Germinal center (tissue), 1 donor: ENCODE data around the gene PLA2G2F.

Experiments
- DNase-seq: peaks from one replicate; pipeline ENCODE4 v3.0.0; 2012; ENCODE audit warnings: mixed read lengths, low spot score

PLA2G2F gene, protein sequence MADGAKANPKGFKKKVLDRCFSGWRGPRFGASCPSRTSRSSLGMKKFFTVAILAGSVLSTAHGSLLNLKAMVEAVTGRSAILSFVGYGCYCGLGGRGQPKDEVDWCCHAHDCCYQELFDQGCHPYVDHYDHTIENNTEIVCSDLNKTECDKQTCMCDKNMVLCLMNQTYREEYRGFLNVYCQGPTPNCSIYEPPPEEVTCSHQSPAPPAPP

DNA sequence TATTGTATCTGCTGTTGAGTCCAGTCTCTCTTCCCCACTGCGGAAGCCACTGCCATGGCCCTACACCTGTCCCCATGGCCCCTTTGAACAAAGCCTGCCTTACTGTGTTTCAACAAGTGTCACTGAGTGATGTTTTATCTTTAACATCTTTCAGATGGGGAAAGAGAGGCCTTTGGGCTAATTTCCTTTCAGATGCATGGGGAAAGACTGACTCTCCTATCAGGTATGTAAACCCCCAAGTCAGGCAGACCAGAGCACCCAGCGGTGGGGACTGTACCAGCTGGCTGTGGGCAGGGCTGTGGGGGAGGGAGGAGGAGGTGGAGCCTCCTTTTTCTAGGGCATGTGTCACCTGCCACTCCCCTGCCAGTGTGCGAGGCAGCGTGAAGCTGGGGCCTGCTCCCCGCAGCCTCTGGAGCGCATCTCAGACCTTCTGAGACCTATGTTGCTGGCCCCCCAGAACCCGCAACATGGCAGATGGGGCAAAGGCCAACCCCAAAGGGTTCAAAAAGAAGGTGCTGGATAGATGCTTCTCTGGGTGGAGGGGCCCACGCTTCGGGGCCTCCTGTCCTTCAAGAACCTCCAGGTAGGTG lies at the start of gene PLA2G2F:
TSS of gene PLA2G2F (plus strand) at position 363 of the 590 bp plus-strand sequence. CDS start at position 468, 105 bp downstream.
- no peak for DNase-seq

DNA sequence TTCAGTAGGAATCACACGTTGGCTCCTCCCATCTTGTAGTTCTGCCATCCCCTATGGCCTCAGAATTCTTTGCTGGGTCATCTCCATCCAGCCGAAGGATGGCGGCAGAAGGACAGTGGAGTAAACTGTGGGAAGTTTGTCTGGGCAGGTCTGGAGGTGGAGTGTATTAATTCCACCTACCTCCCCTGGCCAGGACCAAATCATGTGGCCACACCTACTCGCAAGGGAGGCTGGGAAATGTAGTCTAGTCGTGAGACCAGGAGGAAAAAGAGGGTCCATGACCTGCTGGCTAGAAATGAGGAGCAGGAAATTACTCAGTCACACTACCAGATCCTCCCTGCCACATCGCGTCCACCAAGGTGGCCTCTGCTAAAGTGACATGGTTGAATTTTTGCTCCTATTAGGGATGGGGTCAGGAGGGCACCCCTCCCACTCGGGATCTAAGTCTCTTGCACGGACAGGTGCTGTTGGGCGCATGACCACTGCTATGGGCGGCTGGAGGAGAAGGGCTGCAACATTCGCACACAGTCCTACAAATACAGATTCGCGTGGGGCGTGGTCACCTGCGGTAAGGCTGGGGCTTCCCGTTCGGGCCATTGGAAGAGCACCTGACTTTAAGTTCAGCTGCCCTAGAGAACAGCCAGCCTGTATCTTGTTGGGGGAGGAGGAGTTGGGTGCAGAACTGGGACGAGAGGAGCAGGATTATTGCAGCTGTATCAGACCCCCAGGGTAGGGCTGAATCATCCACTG lies 49.6 kb upstream of the PLA2G2F start:
- no peak for DNase-seq

DNA sequence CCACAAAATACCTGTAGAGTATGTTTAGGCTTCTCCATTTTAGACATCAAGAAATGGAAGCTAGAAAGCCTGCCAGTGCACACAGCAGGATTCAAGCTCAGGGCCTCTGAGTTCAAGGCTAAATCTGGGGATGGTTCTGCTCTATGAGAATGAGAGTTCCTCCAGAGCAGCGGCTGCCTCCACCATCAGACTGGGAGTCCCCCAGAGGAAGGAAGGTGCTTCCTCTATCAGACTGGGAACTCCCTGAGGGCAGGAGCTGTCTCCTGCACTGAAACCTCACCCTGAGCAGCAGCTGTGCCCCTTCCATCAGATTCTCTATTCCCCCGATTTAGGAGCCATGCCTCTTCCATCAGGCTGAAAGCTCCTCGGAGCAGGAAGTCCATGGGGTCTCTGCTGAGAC lies 49.0 kb upstream of the PLA2G2F start:
- no peak for DNase-seq

DNA sequence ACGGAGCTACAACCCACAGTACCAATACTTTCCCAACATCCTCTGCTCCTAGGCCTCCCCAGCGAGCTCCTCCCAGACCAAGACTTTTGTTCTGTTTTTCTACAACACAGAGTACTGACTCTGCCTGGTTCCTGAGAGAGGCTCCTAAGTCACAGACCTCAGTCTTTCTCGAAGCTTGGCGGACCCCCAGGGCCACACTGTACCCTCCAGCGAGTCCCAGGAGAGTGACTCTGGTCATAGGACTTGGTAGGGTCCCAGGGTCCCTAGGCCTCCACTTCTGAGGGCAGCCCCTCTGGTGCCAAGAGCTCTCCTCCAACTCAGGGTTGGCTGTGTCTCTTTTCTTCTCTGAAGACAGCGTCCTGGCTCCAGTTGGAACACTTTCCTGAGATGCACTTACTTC lies 48.5 kb upstream of the PLA2G2F start:
- DNase-seq = no peak

DNA sequence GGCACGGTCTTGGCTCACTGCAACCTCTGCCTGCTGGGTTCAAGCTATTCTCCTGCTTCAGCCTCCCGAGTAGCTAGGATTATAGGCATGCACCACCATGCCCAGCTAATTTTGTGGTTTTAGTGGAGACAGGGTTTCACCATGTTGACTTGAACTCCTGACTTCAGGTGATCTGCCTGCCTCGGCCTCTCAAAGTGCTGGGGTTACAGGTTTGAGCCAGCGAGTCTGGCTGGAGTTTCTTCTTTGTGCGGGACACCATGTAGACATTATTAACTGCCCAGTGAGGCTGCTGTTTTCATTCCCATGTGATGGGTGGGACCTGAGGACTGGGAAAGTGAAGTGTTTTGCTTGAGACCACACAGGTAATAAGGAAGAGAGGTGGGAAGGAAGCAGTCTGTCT lies 45.8 kb upstream of the PLA2G2F start:
- no peak for DNase-seq

DNA sequence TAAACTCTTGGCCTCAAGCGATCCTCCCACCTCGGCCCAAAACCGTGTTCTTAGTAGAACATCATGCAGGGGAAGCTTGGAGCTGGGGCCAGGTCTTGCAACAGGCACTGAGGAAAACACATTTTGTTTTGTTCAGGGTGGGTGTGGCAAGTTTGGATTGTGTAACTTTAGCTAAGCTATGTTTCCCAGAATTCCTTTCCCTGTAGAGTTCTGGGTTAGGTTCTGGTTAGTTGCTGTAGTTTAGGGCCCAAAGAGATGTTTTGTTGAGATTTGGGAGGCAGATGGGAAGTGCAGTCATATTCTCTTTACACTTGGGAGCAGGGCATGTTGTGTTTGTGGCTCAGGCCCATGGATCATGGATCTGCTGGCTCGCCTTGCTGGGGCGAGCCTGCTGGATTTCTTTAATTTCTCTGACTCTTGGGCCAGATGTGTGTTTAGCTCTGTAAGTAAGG lies 45.2 kb upstream of the PLA2G2F start:
- no peak for DNase-seq

DNA sequence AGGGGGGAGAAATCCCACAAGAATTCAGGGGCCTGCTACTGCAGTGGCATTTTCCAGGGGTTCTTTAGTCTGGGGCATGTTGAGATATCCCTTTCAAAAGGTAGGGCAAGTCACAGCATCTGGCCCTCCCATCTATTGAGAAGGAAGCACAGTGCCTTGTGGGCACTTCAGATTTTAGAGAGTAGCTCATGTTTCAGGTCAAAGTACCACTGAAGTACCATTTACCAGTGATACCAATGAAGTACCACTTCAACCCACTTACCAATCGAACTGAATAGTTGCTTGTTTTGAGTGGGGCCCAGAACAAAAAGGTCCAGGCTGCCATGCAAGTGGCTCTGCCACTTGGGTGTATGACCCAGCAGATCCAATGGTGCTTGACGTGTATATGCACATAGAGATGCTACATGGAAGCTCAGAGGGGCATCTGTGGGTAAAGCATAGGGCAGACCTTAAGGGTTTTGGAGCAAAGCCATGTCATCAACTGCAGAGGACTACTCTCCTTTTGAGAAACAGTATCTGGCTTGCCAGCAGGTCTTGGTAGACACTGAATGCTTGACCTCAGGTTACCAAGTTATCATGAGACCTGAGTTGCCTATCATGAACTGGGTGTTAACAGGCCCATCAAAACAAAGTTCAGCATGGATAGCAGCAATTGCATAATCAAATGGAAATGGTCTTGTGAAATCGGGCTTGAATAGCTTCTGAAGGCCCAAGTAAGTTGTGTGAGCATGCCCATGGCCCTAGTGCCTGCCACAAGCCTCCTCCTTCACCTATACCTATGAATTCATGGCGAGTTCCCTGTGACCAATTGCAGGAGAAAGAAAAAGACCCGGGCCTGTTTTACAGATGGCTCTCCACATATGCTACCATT lies 43.3 kb upstream of the PLA2G2F start:
- DNase-seq = no peak

DNA sequence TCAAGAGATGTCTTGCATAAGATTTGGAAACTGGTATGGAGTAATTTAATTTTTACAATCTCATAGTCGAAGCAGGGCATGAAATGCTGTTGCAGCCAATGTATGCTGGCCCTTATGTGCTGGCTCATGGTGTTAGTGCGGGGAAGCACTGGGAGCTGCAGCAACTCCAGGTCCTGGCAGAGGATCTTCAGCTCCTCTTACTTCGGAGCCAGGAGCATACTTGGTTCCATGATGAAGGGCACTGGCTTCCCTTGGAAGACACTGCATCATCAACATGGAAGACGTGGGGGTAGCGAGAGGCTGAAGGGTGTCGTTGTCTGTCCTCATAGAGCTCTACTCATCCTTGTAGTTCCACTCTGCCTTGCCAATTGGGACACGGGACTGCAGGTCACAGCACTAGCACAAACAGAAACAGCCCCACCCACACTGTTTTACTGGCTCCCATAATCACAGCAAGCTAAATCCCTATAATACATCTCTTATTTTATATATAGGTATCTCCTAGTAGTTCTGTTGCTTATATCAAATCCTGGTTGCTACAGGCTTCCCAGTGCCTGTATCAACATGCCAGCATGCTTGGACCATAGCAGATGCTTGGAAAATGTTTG lies 42.2 kb upstream of the PLA2G2F start:
- DNase-seq = no peak

DNA sequence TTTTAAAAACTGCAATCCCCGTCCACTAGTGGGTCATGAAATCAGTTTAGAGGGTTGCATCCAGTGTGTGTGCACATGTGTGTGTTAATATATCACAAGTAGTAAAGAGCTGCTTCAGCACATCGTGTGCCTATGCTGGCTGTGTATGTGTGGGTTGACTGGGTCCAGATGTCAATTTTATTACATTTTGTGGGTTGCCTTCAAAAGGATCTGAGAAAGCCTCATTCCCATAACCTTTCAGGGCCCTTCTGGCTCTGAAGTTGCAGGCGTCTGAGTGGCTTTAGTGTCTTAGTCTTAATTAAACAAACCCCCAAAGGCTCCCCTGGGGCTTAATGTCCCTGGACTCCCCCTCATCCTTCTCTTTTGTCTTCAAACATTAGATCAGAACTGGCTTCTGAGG lies 39.6 kb upstream of the PLA2G2F start:
- no peak for DNase-seq

DNA sequence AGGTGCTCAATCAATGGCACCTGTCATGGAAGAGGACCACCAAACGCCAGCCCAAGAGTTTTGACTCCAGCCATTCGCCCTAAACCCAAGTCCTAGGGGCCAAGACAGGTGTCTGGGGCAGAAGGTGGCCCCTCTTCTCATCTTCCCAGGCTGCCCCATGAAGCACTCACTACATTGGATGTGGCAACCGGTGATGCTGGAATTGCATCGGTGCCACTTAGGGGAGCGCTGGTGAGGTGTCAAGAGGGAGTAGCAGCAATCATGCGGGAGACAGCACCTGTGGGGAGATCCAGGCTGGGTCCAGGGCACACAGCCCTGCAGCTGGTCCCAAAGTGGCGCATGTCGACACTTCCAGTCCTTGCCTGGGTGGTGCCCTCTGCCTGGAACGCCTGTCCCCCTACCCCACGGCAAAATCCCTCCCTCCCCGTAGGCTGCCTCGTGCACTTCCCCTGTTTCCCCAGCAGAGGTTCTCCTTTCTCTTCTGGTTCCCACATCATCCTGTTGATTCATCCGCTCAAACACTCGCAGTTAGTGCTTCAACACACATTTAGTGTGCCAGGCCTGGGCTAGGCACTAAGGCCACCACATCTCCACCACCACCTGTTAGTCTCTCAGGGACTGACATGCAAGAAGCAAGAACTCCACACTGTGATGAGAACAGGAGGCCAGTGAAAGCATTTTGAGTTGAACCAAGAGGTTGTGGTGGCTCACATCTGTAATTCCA lies 38.3 kb upstream of the PLA2G2F start:
- peak; percentile 56 for DNase-seq

DNA sequence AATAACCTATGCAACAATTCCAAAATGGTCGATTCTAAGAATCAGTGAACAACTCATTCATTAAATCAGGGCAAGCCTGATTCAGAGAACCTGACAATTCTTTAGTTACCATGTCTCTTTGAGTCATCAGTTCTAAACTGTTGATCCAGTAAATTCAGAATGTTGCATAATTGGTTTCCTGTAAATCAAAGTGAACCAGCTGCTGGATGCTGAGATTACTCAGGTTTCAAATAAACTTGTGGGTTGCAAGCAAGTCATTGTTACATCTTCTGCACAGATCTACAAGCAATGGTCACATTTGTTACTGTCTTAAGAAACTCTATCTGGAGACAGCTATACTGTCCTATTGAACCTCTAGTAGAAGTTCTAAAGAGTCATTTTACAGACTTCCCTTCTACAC lies 36.2 kb upstream of the PLA2G2F start:
- DNase-seq = no peak

DNA sequence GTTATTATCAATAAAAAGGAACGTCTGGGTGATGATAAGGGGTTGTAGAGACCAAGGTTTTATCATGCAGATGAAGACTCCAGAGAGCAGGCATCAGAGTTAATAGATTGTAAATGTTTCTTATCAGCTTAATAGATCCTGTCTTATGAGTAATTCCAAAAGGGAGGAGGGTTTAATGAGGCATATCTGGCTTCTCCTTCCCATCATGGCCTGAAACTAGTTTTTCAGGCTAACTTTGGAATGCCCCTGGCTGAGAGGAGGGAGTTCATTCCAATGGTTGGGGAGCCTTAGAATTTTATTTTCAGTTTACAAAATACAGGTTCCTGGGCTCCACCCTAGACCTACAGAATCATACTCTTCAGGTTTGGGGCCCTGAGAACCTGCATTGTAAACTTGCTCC lies 33.3 kb upstream of the PLA2G2F start:
- no peak for DNase-seq

DNA sequence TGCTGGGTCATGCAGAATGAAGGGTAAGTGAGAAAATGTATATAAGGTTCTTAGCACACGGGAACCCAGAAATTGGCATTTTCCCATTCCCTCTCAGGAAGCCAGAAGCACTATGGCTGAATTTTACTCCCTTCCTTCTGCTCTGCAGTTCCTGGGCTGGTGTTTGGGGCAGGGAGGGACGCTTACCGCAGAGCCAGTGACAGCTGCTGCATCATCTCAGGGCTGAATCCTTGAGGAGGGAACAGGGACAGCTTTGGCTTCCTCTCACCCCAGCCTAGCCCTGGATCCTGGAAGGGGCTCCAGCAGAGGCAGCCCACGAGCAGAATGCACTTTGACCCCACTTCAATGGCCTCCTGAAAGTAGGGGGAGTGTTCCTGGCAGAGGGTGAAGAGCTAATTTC lies 31.8 kb upstream of the PLA2G2F start:
- DNase-seq = no peak

DNA sequence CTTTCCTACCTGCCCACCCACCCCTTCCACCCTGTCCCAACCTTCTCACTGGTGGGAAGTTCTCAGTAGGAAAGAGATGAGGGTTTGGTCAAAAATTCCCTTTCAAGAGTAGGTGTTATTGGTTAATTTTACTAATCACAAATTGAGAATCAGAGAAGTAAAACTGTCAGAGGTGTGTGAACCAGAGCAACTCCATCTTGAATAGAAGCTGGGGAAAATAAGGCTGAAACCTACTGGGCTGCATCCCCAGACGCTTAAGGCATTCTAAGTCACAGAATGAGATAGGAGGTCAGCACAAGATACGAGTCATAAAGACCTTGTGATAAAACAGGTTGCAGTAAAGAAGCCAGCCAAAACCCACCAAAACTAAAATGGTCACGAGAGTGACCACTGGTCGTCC lies 31.3 kb upstream of the PLA2G2F start:
- no peak for DNase-seq

DNA sequence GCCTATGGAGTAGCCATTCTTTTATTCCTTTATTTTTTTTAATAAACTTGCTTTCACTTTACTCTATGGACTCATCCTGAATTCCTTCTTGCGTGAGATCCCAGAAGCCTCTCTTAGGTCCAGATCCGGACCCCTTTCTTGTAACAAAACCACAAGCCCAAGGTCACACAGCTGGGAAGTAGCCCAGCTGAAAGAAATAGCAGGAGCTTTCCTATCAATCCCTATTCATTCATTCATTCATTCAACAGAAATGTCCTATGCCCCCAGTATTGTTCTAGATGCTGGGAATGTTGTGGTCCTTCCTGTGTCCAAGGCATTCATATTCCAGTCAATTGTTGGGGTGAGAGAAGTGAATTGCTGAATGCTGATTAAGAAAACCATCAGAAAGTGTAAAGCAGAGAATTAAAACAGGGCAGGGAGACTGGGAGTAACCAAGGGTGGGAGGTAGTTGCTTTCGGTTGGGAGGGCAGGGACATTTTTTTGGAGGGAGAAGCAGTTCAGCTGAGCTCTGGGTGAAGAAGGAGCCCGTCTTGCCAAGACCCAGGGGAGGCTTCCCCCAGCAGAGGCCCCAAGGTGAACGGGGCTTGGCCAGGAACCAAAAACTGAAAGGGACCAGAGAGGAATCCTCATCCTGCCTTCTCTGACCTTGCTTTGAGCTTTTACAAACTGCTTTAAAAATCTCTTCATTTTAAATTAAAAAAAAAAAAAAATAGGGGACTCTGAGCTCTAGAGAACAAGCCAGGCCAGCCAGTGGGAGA lies 30.6 kb upstream of the PLA2G2F start:
- no peak for DNase-seq

DNA sequence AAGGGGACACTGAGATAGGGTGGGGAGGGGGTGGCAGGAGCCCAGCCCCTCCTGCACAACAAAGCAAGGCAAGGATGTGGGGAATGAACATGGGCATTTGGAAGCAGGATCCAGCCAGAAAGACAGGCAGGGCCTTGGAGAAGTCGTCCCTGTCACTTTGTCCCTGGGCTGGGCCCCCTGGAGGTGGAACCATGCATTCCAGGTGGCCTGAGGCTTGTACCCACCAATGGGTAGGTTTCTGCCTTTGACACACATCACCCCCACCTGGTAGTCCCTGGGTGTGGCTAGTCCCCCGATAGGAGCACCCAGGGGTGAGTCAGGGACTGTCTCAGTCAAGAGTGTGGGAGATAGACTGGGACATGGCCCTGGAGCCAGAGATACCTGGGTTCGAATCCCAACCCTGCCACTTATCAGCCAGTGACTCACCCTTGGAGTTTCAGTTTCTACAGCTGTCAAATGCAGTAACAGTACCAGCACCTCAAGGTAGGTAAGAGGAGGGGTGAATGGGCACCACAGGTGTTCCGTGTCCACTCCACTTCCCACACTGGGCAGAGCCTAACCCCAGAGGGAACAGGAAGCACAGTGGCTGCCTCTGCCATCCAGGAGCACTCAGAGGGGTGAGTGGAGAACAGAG lies 29.8 kb upstream of the PLA2G2F start:
- DNase-seq = no peak

DNA sequence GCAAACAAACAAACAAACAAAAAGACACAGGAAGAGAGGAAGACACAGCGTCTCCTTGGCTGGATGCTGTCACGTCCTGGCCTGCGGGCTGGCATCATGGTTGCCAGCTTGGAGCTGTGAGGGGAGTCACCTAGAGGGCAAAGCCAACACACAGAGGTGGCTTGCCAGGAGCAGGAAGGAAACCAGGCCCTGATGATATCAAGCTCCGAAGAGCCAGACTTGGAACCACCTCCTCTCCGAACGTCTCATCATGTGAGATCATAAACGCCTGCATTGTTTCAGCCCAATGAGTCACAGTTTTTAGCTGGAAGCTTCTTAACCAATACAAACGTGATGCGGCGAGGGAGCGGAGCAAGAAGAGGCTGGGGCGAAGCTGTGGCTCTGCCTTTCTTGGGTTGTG lies 28.4 kb upstream of the PLA2G2F start:
- DNase-seq = no peak

DNA sequence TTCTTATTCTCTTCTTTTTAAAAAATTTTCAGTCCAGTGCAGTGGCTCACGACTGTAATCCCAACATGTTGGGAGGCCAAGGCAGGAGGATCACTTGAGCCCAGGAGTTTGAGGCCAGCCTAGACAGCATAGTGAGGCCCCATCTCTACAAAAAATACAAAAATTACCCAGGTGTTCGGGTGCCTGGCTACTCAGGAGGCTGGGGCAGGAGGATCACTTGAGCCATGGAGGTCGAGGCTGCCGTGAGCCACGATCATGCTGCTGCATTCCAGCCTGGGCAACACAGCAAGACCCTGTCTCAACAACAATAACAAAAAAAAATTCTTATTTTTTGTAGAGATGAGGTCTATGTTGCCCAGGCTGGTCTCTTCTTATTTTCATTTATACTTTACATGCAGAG lies 27.7 kb upstream of the PLA2G2F start:
- no peak for DNase-seq

DNA sequence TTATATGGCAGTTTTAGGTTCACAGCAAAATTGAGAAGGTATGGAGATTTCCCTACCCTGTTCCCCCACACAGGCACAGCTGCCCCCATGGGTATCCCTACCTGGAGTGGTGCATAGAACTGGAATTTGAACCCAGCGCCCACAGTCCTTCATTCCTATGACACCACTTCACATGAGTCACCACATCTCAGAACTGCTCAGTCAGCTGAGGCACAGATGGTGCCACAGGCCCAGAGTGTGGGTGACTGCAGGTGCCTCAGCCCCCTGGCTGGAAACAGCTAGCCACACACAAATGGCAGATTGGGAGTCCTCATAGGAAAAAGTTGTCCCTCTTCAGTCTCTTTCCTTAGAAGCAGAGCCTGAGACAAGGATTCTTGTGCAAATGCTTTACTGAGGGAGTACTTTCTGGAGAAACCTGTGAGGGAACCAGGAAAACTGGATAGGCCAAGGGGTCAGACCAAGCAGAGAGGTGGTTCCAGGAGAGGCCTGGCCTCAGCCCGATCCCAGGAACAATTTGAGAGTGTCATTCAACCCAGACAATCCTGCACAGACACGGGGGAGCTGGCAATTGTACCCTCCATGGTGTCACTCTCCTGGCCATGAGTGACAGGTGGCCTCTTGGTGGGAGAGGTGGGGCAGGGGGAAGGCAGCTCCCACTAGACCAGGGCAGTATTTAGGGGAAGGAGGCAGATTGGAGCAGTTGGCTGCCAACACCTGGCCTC lies 26.7 kb upstream of the PLA2G2F start:
- DNase-seq = no peak
